A172 (cell line): ENCODE measurements around the gene CACNA2D2. TPM values are rescaled to one million over a fixed set of nuclear protein-coding genes. Genes with fewer than 3 reads are reported as not detected.

Experiments used
- DNase-seq: peaks from one replicate; pipeline ENCODE4 v3.0.0-alpha.2; 2015; ENCODE audit warnings: low spot score
- total RNA-seq: library from RNA; depleted of rRNA; stranded (reverse); fragments of >200 nt; shearing (Covaris generic); gene quantifications from 2 replicates; pipeline ENCODE4 v1.2.3, GENCODE V29; 2014

Gene CACNA2D2
- total RNA-seq, 1 experiment from 2014 or later: 0.26 TPM

DNA sequence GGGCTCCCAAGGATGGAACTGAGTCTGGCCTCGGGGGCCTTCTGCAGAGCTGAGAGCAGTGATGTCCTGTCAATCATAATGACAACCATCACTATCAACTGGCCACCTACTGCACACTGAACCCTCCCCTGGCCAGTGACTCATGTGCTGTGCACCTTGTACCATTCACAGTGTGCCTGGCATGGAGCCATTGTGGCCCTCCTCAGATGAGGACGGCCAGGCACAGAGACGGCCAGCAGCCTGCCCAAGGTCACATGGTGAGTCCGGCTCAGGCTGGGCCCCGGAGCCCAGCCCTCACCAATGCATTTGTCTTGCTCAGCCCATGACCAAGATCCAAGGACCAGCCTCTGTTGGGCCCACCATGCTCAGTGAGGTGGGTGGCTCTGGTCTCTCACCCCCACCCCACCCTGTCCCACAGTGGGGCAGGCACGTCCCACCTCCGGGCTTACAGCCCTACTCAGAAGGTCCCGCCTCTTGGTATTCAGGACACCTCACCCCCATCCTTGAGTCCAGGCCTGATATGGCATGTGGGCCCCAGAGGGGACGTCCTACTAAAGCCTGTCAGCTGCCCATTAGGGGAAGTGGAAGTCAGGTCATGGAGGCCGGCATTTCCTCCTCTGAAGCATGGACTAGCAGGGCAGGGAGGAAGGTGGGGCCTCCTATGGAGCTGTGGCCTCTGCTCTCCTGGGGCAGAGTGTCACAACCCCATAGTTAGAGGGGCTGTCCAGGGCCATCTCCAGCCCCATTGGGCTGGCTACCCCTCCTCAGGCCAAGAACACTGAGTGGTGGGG lies 108.2 kb downstream of the CACNA2D2 start:
- DNase-seq: no peak

GRCh38 chr3:50393061-50393460 lies 110.4 kb downstream of the CACNA2D2 start:
- DNase-seq: no peak

GRCh38 chr3:50392101-50392715 lies 111.2 kb downstream of the CACNA2D2 start:
- DNase-seq: no peak

GRCh38 chr3:50390508-50391224 lies 112.8 kb downstream of the CACNA2D2 start:
- no peak for DNase-seq

GRCh38 chr3:50389414-50389767 lies 114.0 kb downstream of the CACNA2D2 start:
- DNase-seq: no peak

- DNase-seq: peak; percentile 29
Measured at GRCh38 chr3:50388720-50389413, 114.6 kb downstream of the CACNA2D2 start.

DNA sequence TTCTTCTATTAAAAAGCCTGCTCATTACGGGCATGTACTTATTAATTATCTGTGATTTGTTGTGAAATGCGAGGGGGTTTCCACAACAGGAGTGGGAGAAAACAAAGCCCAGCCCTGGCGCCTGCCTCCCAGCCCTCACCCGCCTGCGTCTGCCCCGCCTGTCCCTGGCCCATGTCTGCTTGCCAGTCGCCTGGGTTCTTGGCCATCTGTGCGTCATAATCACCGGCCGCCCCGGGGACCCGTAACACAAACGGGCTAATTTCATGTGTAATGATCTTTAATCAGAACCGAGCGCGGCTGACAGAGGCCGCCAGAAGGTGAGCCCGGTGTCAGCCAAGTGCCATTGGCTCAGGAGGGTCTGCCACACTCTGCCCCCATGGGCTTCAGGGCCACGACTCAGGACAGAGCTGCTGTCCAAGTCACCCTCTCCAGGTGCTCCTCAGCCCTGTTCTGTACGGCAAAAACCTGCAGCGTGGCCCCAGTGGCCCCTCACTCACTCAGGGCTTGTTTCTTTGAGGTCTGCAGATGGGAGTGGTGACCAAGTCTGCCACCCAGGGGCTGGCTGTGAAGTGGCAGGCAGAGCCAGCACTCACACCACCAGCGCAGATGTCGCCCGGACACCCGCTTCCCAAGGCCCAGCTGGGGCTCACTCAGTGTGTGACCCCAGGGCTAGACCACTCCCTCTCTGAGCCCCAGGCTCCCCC lies 115.3 kb downstream of the CACNA2D2 start:
- no peak for DNase-seq

DNA sequence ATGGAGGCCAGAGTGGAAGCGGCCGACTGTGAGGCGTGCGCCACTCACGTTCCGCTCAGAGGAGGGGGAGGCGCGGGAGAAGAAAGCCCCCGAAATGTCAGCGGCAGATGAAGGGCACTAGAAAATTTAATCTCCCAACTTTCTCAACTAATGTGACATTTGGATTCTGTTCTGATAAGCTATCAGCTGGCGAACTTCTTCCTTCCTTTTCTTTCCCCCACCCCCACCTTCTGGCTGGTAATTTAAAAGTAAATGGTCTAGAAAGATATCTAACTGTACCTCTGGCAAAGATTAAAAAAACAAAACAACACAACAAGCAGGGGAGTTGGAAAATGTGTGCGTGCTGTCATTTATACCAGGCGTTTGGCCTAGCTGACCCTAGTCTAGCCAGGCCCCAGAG lies 117.7 kb downstream of the CACNA2D2 start:
- DNase-seq: no peak

DNA sequence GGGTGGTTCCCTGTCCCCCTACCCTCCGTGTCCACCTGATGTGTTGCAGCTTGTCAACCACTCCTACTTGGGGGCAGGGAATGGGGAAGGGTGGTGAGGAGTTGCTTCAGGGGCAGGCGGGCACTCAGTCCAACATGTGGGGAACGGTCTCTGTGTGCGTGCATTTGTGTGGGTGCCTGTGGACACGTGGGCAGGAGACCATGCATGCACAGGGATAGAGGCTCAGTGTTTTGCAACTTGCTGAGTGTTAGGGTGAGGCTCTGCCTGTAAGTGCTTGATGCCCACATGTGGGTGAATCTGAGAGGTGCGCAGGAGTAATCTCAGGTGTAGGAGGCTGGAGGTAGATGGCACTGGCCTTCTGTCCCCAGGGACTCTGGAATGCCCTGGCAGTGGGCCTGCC lies 119.7 kb downstream of the CACNA2D2 start:
- no peak for DNase-seq

DNA sequence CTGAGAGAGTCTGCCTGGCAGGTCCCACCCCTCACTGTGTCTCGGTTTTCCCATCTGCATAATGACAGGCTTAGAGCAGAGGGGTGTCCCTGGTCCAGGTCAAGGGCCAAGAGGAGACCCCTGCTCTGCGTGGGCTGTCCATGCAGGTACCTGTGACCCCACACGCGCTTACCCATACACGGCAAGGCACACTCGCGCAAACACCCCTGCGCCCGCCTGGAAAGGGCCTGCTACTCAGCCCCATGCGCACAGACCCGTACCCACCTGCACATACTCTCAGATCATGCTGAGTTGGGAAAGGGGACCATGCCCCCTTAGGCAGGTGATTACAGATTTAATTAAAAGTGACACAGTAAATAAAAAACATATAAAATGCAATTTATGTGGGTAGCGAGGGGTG lies 120.7 kb downstream of the CACNA2D2 start:
- no peak for DNase-seq

DNA sequence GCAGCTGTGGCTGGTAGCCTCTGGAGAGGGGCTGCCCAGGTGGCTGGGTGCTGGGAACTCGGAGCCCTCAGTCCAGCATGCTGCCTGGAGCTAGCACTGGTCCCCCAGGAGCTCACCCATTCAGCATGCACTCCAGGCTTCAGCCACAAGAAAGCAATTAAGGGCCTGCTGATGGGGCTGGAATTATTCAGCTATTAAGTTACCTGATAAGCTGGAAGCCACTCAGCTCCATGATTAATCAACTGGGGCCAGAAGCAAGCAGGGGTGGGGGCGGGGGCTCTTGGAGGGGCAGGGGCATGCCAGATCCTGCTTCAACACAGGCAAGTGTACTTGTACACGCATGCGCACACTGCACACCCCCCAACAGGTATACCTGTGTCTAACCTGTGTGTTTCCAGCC lies 122.1 kb downstream of the CACNA2D2 start:
- no peak for DNase-seq

DNA sequence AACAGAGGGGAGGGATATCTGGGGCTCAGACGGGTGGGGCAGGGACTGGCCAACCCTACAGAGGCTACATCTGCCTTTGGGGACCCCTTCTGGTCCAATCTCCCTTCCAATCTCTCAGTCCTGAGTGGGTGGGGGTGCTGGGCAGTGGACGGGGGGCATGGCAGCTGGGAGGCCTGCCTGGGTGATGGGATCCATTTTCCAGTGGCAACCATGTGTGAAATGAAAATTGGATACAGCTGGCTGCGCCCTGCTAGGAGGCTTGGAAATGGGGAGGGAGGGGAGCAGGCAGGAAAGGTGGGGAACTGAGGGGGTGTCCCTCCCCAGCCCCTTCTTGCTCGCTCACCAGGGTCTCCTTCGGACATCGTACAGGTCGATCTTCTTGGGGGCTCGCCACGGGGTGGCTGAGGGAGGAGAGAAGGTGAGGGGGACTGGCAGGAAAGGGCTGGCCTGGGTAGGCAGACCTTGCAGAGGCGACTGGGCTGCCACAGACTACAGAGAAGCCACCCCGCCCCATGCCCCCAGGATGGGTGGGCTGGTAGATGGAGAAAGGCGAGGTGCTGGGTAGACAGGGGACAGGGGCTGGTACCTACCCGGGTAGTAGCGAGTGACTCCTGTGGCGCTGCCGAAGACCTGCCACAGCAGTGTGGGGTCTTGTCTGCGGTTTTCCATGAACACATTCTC lies 122.9 kb downstream of the CACNA2D2 start:
- DNase-seq: no peak

GRCh38 chr3:50378757-50379156 lies 124.7 kb downstream of the CACNA2D2 start:
- no peak for DNase-seq

GRCh38 chr3:50378024-50378423 lies 125.4 kb downstream of the CACNA2D2 start:
- no peak for DNase-seq

- DNase-seq: no peak
Measured at GRCh38 chr3:50375258-50375931, 128.0 kb downstream of the CACNA2D2 start.

DNA sequence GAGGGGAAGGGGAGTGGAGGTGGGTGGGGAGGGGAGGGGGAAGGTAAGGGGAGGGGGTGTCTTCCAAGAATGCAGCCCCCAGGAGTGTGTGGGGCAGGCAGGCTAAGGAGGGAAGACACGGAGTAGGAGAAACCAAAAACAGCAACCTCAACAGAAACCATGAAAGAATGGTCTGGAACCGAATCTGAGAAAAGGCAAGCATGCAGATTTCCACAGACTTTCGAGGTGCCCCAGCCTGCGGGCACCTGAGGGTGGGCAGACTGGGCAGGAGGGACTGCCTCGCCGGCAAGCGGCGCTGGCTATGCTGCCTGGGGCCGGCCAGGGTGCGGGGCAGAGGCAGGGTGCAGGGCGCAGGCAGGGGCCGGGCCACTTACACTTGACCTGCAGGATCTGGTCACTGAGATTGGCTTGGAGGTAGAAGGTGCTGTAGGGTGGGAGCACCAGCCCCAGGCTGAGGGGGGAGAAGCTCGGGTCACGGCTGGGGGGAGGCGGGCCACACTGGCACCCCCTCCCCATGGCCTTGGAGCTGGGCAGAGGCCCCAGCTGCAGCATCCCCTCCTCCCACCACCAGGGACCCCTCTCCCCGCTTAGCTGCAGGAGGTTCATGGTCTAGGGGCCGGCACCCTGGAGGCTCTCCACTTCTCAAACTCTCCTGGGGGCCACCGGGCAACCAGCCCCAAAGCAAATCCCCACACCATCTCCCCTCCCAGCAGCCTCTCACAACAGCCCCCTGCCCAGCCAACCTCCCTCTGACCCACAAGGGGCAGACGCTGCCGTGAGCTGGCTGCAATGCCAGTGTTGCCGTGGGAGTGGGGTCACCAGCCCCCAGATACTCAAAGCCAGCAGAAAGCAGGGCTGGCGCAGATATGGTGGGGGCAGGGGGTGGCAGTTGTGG lies 128.8 kb downstream of the CACNA2D2 start:
- DNase-seq: no peak

DNA sequence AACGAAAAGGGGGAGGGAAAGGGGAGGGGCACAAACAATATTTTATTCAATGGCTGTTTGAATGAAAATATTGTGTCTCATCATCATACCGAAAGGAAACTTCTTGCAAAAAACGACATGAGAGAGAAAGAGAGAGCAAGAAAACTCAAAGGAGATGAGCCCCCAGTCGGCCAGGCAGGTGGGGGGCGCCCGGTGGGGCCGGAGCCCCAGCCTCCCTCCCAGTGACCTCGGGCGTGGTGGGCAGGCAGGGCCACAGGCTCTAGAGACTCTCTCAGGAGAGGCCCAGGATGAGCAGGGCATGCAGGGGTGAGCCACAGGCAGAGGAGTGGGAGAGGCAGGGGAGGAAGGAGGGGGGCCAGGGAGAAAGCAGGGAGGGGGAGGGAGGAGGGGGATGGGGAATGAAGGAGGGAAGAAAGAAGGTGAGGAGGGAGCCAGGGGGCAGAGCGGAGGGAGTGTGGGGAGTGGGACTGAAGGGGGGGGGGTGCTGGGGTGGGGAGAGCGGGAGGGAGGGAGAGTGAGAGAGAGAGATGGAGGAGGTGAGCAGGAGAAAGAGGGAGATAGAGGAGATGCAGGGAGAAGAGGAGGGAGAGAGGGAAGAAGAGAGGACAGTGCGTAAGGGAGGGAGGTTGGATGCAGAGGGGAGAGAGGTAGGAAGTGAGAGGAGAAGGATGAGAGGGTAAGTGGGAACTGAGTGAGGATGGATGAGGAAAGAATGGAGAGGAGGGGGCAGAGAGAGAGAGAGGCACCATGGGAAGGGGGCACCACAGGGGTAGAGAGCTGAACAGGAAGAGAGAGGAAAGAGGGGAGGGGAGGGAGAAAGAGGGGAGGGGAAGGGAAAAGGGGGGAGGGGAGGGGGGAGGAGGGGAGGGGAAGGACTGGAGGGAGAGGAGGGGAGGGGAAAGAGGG lies 130.0 kb downstream of the CACNA2D2 start:
- no peak for DNase-seq

- no peak for DNase-seq
Measured at GRCh38 chr3:50372349-50372748, 131.1 kb downstream of the CACNA2D2 start.
